HEK293T (cell line): ENCODE data around the gene GGA2.
"Not testable (repeated sequence)": the region's sequence is repeated elsewhere in the genome, so short reads cannot be mapped to it uniquely, and the experiment has no call there.

Source experiments
- CTCF ChIA-PET: fragments of 350-600 bp; formaldehyde crosslinking; extraction: SDS; loops from one replicate; lab custom pipeline; 2021; ENCODE audit warnings: antibody characterized with exemption, inconsistent platforms; lab: Yijun Ruan, JAX
- POLR2A ChIA-PET: fragments of 350-600 bp; formaldehyde crosslinking; extraction: SDS; loops from one replicate; lab custom pipeline; 2020; ENCODE audit warnings: antibody characterized with exemption, inconsistent platforms; lab: Yijun Ruan, JAX
- DNase-seq: peaks from one replicate; pipeline ENCODE4 v3.0.0; 2012; ENCODE audit warnings: mixed read lengths; ENCODE audit errors: extremely low spot score
- ARNT ChIP-seq: fragments of 450-650 bp; IDR thresholded peaks from 2 replicates; pipeline ENCODE4 v1.6.1; 2017; ENCODE audit warnings: mild to moderate bottlenecking
- BHLHE40 ChIP-seq: fragments of 450-650 bp; IDR thresholded peaks from 2 replicates; pipeline ENCODE4 v1.6.1; 2016; ENCODE audit warnings: mild to moderate bottlenecking, moderate library complexity, borderline replicate concordance
- CTBP1 ChIP-seq: fragments of 450-650 bp; IDR thresholded peaks from 2 replicates; pipeline ENCODE4 v1.6.1; 2016; ENCODE audit warnings: borderline replicate concordance
- ELF4 ChIP-seq: fragments of 450-650 bp; IDR thresholded peaks from 2 replicates; pipeline ENCODE4 v1.6.1; 2017; ENCODE audit warnings: antibody characterized with exemption
- FOXA1 ChIP-seq: fragments of 450-650 bp; IDR thresholded peaks from 2 replicates; pipeline ENCODE4 v1.6.1; 2016; ENCODE audit warnings: mild to moderate bottlenecking
- FOXK2 ChIP-seq: fragments of 450-650 bp; IDR thresholded peaks from 2 replicates; pipeline ENCODE4 v1.6.1; 2016; ENCODE audit warnings: mild to moderate bottlenecking
- FOXM1 ChIP-seq: fragments of 450-650 bp; IDR thresholded peaks from 2 replicates; pipeline ENCODE4 v1.6.1; 2017; ENCODE audit warnings: mild to moderate bottlenecking, borderline replicate concordance
- HDGF ChIP-seq: fragments of 450-650 bp; IDR thresholded peaks from 2 replicates; pipeline ENCODE4 v1.6.1; 2017; ENCODE audit warnings: antibody characterized with exemption, borderline replicate concordance
- L3MBTL2 ChIP-seq: fragments of 450-650 bp; conservative IDR thresholded peaks from 2 replicates; pipeline ENCODE4 v1.6.1; 2016; ENCODE audit warnings: mild to moderate bottlenecking
- LEF1 ChIP-seq: fragments of 450-650 bp; IDR thresholded peaks from 2 replicates; pipeline ENCODE4 v1.6.1; 2017; ENCODE audit warnings: mild to moderate bottlenecking, borderline replicate concordance
- NFRKB ChIP-seq: fragments of 450-650 bp; IDR thresholded peaks from 2 replicates; pipeline ENCODE4 v1.6.1; 2016; ENCODE audit warnings: mild to moderate bottlenecking, moderate library complexity
- SP1 ChIP-seq: fragments of 450-650 bp; IDR thresholded peaks from 2 replicates; pipeline ENCODE4 v1.6.1; 2017
- SUZ12 ChIP-seq: fragments of 450-650 bp; IDR thresholded peaks from 2 replicates; pipeline ENCODE4 v1.6.1; 2016; ENCODE audit warnings: mild to moderate bottlenecking
- TARDBP ChIP-seq: fragments of 450-650 bp; IDR thresholded peaks from 2 replicates; pipeline ENCODE4 v1.6.1; 2016
- ZNF384 ChIP-seq: fragments of 450-650 bp; IDR thresholded peaks from 2 replicates; pipeline ENCODE4 v1.6.1; 2016
- TF ChIP-seq, protein P1 (sequence below): fragments of 450-650 bp; IDR thresholded peaks from 2 replicates; pipeline ENCODE4 v1.6.1; 2016

GGA2 gene

DNA sequence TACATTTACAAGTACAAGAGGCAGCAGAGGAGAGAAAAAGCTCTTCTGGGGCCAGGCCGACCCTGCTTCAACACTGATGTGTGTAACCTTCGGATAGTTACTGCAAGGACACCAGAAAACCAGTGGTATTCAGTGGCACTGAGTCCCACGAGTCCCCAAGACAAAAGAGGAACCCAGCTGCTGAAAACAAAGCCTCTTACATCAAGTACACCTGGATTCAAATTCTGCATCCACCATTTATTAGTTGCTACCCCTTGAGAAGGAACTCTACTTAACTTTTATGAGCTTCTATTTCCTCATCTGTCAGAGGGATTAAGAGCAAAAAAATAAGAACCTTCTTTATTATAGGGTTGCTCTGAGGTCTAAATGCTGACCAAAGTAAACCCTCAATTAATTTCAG lies 44.2 kb upstream of the GGA2 start:
- ChIA-PET CTCF (no interaction called here), POLR2A (no interaction called here)
- DNase-seq = no peak
- no peak for TF ChIP-seq BHLHE40
- TF ChIP-seq TARDBP = no peak

DNA sequence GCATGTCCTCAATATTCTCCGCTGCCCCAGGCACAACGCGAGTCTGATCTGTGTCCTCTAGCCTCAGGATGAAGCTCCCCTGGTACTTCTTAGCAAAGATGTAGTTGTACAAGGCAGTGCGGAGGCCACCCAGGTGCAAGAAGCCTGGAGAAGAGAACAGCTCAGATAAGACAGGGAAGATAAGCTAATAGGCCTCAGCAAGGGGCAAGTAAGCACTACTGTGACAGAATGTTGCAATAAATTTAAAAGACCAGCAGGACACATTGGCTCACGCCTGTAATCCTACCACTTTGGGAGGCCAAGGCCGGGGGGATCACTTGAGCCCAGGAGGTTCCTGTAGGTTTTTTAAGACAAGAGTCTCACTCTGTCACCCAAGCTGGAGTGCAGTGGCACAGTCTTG lies 41.9 kb upstream of the GGA2 start:
- POLR2A ChIA-PET = no interaction called here
- no peak for DNase-seq
- TF ChIP-seq CTBP1 (no peak), SP1 (no peak), BHLHE40 (no peak), ARNT (no peak)
- TF ChIP-seq, protein P1, sequence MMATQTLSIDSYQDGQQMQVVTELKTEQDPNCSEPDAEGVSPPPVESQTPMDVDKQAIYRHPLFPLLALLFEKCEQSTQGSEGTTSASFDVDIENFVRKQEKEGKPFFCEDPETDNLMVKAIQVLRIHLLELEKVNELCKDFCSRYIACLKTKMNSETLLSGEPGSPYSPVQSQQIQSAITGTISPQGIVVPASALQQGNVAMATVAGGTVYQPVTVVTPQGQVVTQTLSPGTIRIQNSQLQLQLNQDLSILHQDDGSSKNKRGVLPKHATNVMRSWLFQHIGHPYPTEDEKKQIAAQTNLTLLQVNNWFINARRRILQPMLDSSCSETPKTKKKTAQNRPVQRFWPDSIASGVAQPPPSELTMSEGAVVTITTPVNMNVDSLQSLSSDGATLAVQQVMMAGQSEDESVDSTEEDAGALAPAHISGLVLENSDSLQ = no peak
- CTCF ChIA-PET = no interaction called here

DNA sequence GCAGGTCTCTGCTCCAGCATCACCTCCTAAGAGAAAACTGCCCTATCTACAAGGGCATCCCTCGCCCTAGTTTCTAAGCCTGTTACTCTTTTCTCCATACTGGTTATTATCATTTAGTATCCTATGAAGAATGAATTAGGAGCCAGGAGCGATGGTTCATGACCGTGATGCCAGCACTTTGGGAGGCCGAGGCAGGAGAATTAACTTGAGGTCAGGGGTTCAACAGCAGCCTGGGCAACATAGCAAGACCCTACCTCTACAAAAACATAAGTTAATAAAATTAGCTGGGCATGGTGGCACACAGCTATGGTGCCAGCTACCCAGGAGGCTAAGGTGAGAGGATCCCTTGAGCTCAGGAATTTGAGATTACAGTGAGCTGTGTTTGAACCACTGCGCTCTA lies 39.6 kb upstream of the GGA2 start:
- no peak for DNase-seq
- no peak for TF ChIP-seq FOXM1
- TF ChIP-seq SP1 = no peak
- POLR2A ChIA-PET = no interaction called here
- CTCF ChIA-PET = no interaction called here

DNA sequence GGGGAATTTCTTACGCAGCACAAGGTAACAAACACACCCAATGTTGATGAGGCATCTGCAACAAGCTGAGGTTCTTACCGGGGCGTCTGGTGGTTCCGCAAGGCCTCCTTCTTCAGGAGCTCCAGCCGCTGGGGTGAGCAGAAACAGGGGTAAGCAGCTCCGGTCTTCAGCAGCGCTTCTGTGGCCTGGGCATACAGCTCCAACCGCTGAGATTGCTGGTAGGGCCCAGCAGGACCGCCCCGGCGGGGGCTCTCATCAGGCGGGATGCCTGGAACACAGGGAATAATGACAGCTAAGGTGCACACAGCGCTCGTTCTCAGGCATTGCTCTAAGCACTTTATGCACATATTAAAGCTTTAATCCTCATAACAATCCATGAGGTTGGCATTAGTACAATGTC lies 34.1 kb upstream of the GGA2 start:
- POLR2A ChIA-PET = no interaction called here
- no peak for DNase-seq
- CTCF ChIA-PET = no interaction called here
- no peak for TF ChIP-seq FOXK2
- TF ChIP-seq HDGF = no peak
- TF ChIP-seq ARNT = no peak
- TF ChIP-seq FOXM1 = no peak
- no peak for TF ChIP-seq L3MBTL2
- TF ChIP-seq SP1 = no peak
- TF ChIP-seq BHLHE40 = no peak
- no peak for TF ChIP-seq NFRKB
- no peak for TF ChIP-seq FOXA1
- TF ChIP-seq SUZ12 = no peak
- TF ChIP-seq, protein P1 = no peak
- no peak for TF ChIP-seq CTBP1

DNA sequence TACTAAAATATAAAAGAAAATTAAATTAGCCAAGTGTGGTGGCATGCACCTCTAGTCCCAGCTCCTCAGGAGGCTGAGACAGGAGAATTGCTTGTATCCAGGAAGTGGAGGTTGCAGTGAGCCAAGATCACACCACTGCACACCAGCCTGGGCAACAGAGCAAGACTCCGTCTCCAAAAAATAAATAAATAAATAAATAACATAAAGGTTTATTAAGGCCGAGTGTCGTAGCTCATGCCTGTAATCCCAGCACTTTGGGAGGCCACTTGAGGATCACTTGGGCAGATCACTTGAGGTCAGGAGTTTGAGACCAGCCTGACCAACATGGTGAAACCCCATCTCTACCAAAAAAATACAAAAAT lies 30.5 kb upstream of the GGA2 start:
- DNase-seq, CTCF ChIA-PET: not testable (repeated sequence)
- POLR2A ChIA-PET = interaction anchor here (1.2 kb wide), 1 partner anchor 17 kb away, joined by 4 read pairs; the partner anchor contains the start of genes EARS2 and UBFD1

DNA sequence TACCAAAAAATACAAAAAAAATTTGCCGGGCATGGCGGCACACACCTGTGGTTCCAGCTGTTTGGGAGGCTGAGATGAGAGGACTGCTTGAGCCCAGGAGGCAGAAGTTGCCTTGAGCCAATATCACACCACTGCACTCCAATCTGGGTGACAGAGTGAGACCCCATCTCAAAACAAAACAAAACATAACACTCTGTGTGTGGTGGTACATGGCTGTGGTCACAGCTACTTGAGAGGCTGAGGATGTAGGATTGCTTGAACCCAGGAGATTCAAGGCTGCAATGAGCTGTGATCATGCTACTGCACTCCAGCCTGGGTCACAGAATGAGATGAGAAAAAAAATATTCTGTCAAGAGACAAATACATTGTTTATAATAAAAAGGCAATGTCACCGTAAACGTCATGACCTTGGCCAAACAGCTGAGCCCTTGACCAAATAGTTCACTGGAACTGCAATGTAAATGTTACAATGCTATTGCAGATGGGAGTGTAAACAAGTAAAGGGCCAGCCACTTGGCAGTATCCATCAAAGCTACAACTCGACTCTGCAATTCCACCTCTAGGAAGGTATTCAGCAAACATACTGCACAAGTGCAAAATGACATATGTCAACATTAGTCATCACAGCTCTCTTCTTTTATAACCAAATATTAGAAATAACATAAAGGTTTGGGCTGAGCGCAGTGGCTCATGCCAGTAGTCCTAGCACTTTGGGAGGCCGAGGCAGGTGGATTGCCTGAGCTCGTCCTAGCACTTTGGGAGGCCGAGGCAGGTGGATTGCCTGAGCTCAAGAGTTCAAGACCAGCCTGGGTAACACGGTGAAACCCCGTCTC lies 29.9 kb upstream of the GGA2 start:
- no peak for DNase-seq
- CTCF ChIA-PET = no interaction called here
- TF ChIP-seq L3MBTL2 (no peak), ELF4 (no peak), TARDBP (no peak), FOXK2 (no peak), SUZ12 (no peak), NFRKB (no peak), BHLHE40 (no peak), CTBP1 (no peak), ZNF384 (no peak), SP1 (no peak), FOXM1 (no peak), HDGF (no peak), LEF1 (no peak), ARNT (no peak), FOXA1 (no peak)
- TF ChIP-seq, protein P1 = no peak
- POLR2A ChIA-PET = interaction anchor here (1.2 kb wide), 1 partner anchor 17 kb away, joined by 4 read pairs; the partner anchor contains the start of genes EARS2 and UBFD1

DNA sequence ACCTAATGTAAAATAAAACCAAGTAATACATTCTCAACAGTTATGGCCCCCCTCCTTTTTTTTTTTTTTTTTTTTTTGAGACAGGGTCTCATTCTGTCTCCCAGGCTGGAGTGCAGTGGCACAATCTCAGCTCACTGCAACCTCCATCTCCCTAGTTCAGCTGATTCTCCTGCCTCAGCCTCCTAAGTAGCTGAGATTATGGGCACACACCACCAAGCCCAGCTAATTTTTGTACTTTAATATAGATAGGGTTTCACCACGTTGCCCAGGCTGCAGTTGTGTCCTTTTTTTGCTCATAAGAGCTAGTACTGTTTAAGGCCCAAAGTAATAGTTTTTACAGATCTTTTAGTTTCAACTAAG lies 28.6 kb upstream of the GGA2 start:
- POLR2A ChIA-PET = no interaction called here
- CTCF ChIA-PET = no interaction called here
- no peak for DNase-seq
- TF ChIP-seq ZNF384 (no peak), FOXK2 (no peak), FOXA1 (no peak), BHLHE40 (no peak), L3MBTL2 (no peak), LEF1 (no peak), FOXM1 (no peak), HDGF (no peak), SUZ12 (no peak), ELF4 (no peak), TARDBP (no peak), NFRKB (no peak), ARNT (no peak), SP1 (no peak), CTBP1 (no peak)
- TF ChIP-seq, protein P1 = no peak
